Psoas muscle (tissue), 8 donors: ENCODE data around the gene MRPS12. TPM values are rescaled to one million over a fixed set of nuclear protein-coding genes. Genes with fewer than 3 reads are reported as not detected.
"Not testable (repeated sequence)": the region's sequence is repeated elsewhere in the genome, so short reads cannot be mapped to it uniquely, and the experiment has no call there.

ENCODE experiments used
- ATAC-seq, 4 donors: fragments of 200-7000 bp; cut with Tn5 transposase; one replicate each; pipeline ENCODE4 v1.9.1; 2020; ENCODE audit warnings: moderate library complexity in 3 of 4, mild to moderate bottlenecking in 2 of 4
- DNase-seq, 2 donors: peaks; one replicate each; pipeline ENCODE4 v3.0.0-alpha.2; 2020
- H3K27ac ChIP-seq: fragments of 200-600 bp; one replicate; pipeline ENCODE4 v1.8.0; 2022
- H3K27me3 ChIP-seq, 3 donors: fragments of 200-600 bp in 1 of 3; one replicate each; pipeline versions ENCODE4 v1.6.1 to v1.8.0; 2013 to 2022; ENCODE audit warnings: low read length in 2 of 3, mild to moderate bottlenecking in 2 of 3, moderate library complexity in 1 of 3; ENCODE audit not compliant: insufficient read depth in 3 of 3
- H3K36me3 ChIP-seq, 2 donors: fragments of 200-600 bp in 1 of 2; one replicate each; pipeline versions ENCODE4 v1.6.1 to v1.8.0; 2013 to 2022; ENCODE audit warnings: low read depth in 1 of 2, mild to moderate bottlenecking in 1 of 2, moderate library complexity in 1 of 2; ENCODE audit not compliant: insufficient read depth in 1 of 2
- H3K4me1 ChIP-seq: fragments of 200-600 bp; one replicate; pipeline ENCODE4 v1.8.0; 2022
- H3K4me3 ChIP-seq: fragments of 200-600 bp; one replicate; pipeline ENCODE4 v1.8.0; 2022; ENCODE audit warnings: mild to moderate bottlenecking
- H3K9me3 ChIP-seq: fragments of 200-600 bp; one replicate; pipeline ENCODE4 v1.8.0; 2022
- CTCF ChIP-seq: fragments of 200-600 bp; IDR thresholded peaks from one replicate; pipeline ENCODE4 v1.8.0; 2022; ENCODE audit warnings: antibody characterized with exemption
- WGBS, 3 donors: extraction: QIAGEN DNeasy Blood & Tissue Kit; methylation state at CpG; one replicate each; pipeline versions ENCODE4 v1.1.6 to v1.1.7; 2013; 5-methylcytosine and 5-hydroxymethylcytosine counted together
- intact Hi-C, 2 donors: fragments of 100-400 bp; cut with DNase I; formaldehyde crosslinking; loops; one replicate each; pipeline versions ENCODE4 v1.11.0 to v1.14.2; 2022
- polyA plus RNA-seq, 3 donors: library from polyadenylated mRNA; stranded (reverse); fragments of 200-250 nt; gene quantifications; one replicate each; pipeline ENCODE4 v1.2.3, GENCODE V29; 2013
- total RNA-seq, 4 donors: library from RNA; stranded (reverse); fragmentation: NEBNext Ultra II Directional in 2 of 4; extraction: Animal tissue kit (Norgen Biotek cat#: 25700) in 2 of 4; gene quantifications; one replicate each; pipeline versions ENCODE4 v1.2.1 to v1.2.4, GENCODE V29; 2021 to 2023
- donor health status: healthy with polysubstance abuse.
- donor health status: DM: no; HTN: no; CAD: no; lungs with moderate emphysema.
- donor health status: Bipolar disorder and iron deficiency.
- donor health status: healthy.
- donor health status: DM: yes; HTN: yes; CAD: no.
- donor health status: DM: no; HTN: no; CAD: no.
- donor health status: DM: no; HTN: no; CAD: no.
- donor health status: DM: yes; HTN: yes; CAD: no.

The MRPS12 gene
- total and polyA plus RNA-seq, 7 donors = 33.8 to 175 (median 70.5) TPM

- Histone ChIP-seq H3K4me1 (peaks cover 7% of the 10 kb centered on the region), H3K27me3 (no peaks in the 10 kb centered on the region), H3K4me3 (no peak overlapping the region), H3K27ac (no peak overlapping the region), H3K9me3 (no peaks in the 10 kb centered on the region), H3K36me3 (no peaks in the 10 kb centered on the region)
- intact Hi-C loops = loop anchor here in 1 of 2 donors (5.0 to 10.0 kb wide), 2 partner anchors 165 to 368 kb away; partner anchors contain the start of gene PAK4
- ATAC-seq (no peak), DNase-seq (no peak)
- no peak for TF ChIP-seq CTCF
- 84 to 90% (median 87%) methylated on average over 5 of the region's 5 CpGs for WGBS, 3 donors
Observed at GRCh38 chr19:38959618-38960017, 28.9 kb downstream of the MRPS12 start.

GRCh38 chr19:38964738-38965137 is 34.0 kb downstream of the MRPS12 start:
- ATAC-seq (no peak), DNase-seq (no peak)
- no peak overlapping the region for H3K4me3 ChIP-seq
- H3K9me3 ChIP-seq = no peaks in the 10 kb centered on the region
- H3K27ac ChIP-seq = no peak overlapping the region
- intact Hi-C loops = loop anchor here in 1 of 2 donors (5.0 to 10.0 kb wide), 2 partner anchors 160 to 363 kb away; partner anchors contain the start of gene PAK4
- H3K36me3 ChIP-seq = no peaks in the 10 kb centered on the region
- WGBS, 3 donors = 91 to 95% (median 93%) methylated on average over 2 of the region's 2 CpGs
- no peaks in the 10 kb centered on the region for H3K27me3 ChIP-seq
- H3K4me1 ChIP-seq = peaks cover 7% of the 10 kb centered on the region
- no peak for TF ChIP-seq CTCF

GRCh38 chr19:38966149-38966548 is 35.4 kb downstream of the MRPS12 start:
- not testable (repeated sequence) for H3K4me3 ChIP-seq, H3K9me3 ChIP-seq, H3K27me3 ChIP-seq, DNase-seq, H3K36me3 ChIP-seq, H3K4me1 ChIP-seq, ATAC-seq, H3K27ac ChIP-seq
- 92 to 93% (median 93%) methylated on average over 5 of the region's 5 CpGs for WGBS, 3 donors
- intact Hi-C loops = loop anchor here in 1 of 2 donors (10.0 kb wide), 1 partner anchor 159 kb away; the partner anchor contains the start of gene PAK4

GRCh38 chr19:38970664-38971532 is 40.2 kb downstream of the MRPS12 start:
- no peak for ATAC-seq
- 71 to 82% (median 73%) methylated on average over 12 of the region's 12 CpGs for WGBS, 3 donors

More at GRCh38 chr19:38970664-38971532, 40.2 kb downstream of the MRPS12 start:
- H3K4me1 ChIP-seq = no peaks in the 10 kb centered on the region
- TF ChIP-seq CTCF = no peak
- no peaks in the 10 kb centered on the region for H3K9me3 ChIP-seq
- no peak overlapping the region for H3K4me3 ChIP-seq
- H3K27ac ChIP-seq = no peak overlapping the region
- H3K36me3 ChIP-seq = no peaks in the 10 kb centered on the region
- no peak for DNase-seq
- no peaks in the 10 kb centered on the region for H3K27me3 ChIP-seq
- intact Hi-C loops = no loop called here
